Heart right ventricle (tissue), 16 donors: Measurements from ENCODE around the gene ARPP21. TPM values are rescaled to one million over a fixed set of nuclear protein-coding genes. Genes with fewer than 3 reads are reported as not detected.

Experiments used
- ATAC-seq, 8 donors: fragments of 200-7000 bp; cut with Tn5 transposase; one replicate each; pipeline ENCODE4 v1.9.1; 2020; ENCODE audit warnings: mild to moderate bottlenecking in 8 of 8, moderate library complexity in 8 of 8, moderate number of reproducible peaks in 1 of 8
- DNase-seq, 2 donors: peaks; one replicate each; pipeline ENCODE4 v3.0.0-alpha.2; 2020
- H3K27ac ChIP-seq, 10 donors: fragments of 200-600 bp; sonication (generic) in 2 of 10; one replicate each; pipeline versions ENCODE4 v1.5.0 to v1.8.0; 2020 to 2022; ENCODE audit warnings: mild to moderate bottlenecking in 3 of 10
- H3K27me3 ChIP-seq, 7 donors: fragments of 200-600 bp; one replicate each; pipeline ENCODE4 v1.8.0; 2021 to 2022; ENCODE audit warnings: mild to moderate bottlenecking in 2 of 7
- H3K36me3 ChIP-seq, 9 donors: fragments of 200-600 bp; sonication (generic) in 1 of 9; one replicate each; pipeline versions ENCODE4 v1.5.0 to v1.8.0; 2020 to 2022; ENCODE audit warnings: mild to moderate bottlenecking in 2 of 9
- H3K4me1 ChIP-seq, 9 donors: fragments of 200-600 bp; sonication (generic) in 1 of 9; one replicate each; pipeline versions ENCODE4 v1.5.0 to v1.8.0; 2020 to 2022; ENCODE audit warnings: mild to moderate bottlenecking in 4 of 9
- H3K4me3 ChIP-seq, 10 donors: fragments of 200-600 bp; sonication (generic) in 2 of 10; one replicate each; pipeline versions ENCODE4 v1.5.0 to v1.8.0; 2020 to 2022; ENCODE audit warnings: mild to moderate bottlenecking in 7 of 10, moderate library complexity in 2 of 10
- H3K9me3 ChIP-seq, 11 donors: fragments of 200-600 bp in 10 of 11; sonication (generic) in 2 of 11; one replicate each; pipeline versions ENCODE4 v1.5.0 to v1.8.0; 2013 to 2022; ENCODE audit warnings: mild to moderate bottlenecking in 2 of 11, control low read depth in 1 of 11, moderate library complexity in 1 of 11
- CTCF ChIP-seq, 9 donors: fragments of 200-600 bp; sonication (generic) in 2 of 9; IDR thresholded peaks; one replicate each; pipeline versions ENCODE4 v1.5.0 to v1.8.0; 2021 to 2022; ENCODE audit warnings: antibody characterized with exemption in 9 of 9, mild to moderate bottlenecking in 5 of 9, moderate library complexity in 1 of 9
- WGBS, 2 donors: extraction: QIAGEN DNeasy Blood & Tissue Kit; methylation state at CpG; one replicate each; pipeline ENCODE4 v1.1.7; 2013; ENCODE audit warnings: inconsistent platforms in 1 of 2; 5-methylcytosine and 5-hydroxymethylcytosine counted together
- intact Hi-C, 10 donors: fragments of 100-400 bp; cut with DNase I; formaldehyde crosslinking; loops; one replicate each; pipeline versions ENCODE4 v1.11.1 to v1.14.2; 2022
- polyA plus RNA-seq, 2 donors: library from polyadenylated mRNA; stranded (reverse); fragments of 200-250 nt; gene quantifications; one replicate each; pipeline ENCODE4 v1.2.3, GENCODE V29; 2013
- total RNA-seq, 10 donors: library from RNA; stranded (reverse); fragmentation: NEBNext Ultra II Directional in 3 of 10; extraction: Animal tissue kit (Norgen Biotek cat#: 25700) in 3 of 10; gene quantifications; one replicate each; pipeline versions ENCODE4 v1.2.1 to v1.2.4, GENCODE V29; 2021 to 2023
- donor health status: Arrhythmogenic right ventricular cardiomyopathy.
- donor health status: ischemic (EF 13 %, LVEDD 7.1; RV severe dilation, severe dysfunction).
- donor health status: healthy with polysubstance abuse.
- donor health status: DM: no; HTN: yes; CAD: no.
- donor health status: DM: no; HTN: no; CAD: no.
- donor health status: ischemic (EF 25% LVEDD 6.9; RV normal size, moderate dysfunction).
- donor health status: ischemic (EF 25% LVEDD 5.7; RV mildly dilated, moderate dysfunction).
- donor health status: healthy.
- donor health status: DM: yes; HTN: yes; CAD: no.
- donor health status: Ischemic cardiomyopathy.
- donor health status: ischemic (EF 35%, LVEDD 5.7; RV mildly dilated, moderate dysfunction).
- donor health status: nonischemic (EF 11% LVEDD 7.7; RV severe dilation, severe dysfunction).
- donor health status: DM: yes; HTN: yes; CAD: no.
- donor health status: PGD.
- donor health status: ischemic (EF 29% LVEDD 5.4; RV normal size, mild dysfunction).
- donor health status: nonischemic (EF 23%, LVEDD 6.1; RV moderate dilation, normal function).

Gene ARPP21
- total and polyA plus RNA-seq, 12 donors = 0.06 TPM; not detected in 11

- Histone ChIP-seq H3K4me3 (no peak overlapping the region), H3K27ac (no peak overlapping the region), H3K27me3 (peaks cover 0 to 6% (median 0%) of the 10 kb centered on the region in 7 donors), H3K4me1 (no peaks in the 10 kb centered on the region), H3K9me3 (no peaks in the 10 kb centered on the region), H3K36me3 (no peaks in the 10 kb centered on the region)
- no peak for DNase-seq
- no peak for TF ChIP-seq CTCF (IDR thresholded peaks at IDR 0.05)
- WGBS, 2 donors = 65 to 76% methylated on average over 1 of the region's 1 CpG
- intact Hi-C loops = no loop called here
- ATAC-seq = no peak
Observed at GRCh38 chr3:35675206-35675605, 35.9 kb downstream of the ARPP21 start.

GRCh38 chr3:35675621-35676020 lies 36.3 kb downstream of the ARPP21 start:
- no peak overlapping the region for H3K27ac ChIP-seq
- no peak for DNase-seq
- H3K27me3 ChIP-seq = peaks cover 0 to 6% (median 0%) of the 10 kb centered on the region in 7 donors
- H3K4me1 ChIP-seq = no peaks in the 10 kb centered on the region
- H3K4me3 ChIP-seq = no peak overlapping the region
- no peak for TF ChIP-seq CTCF (IDR thresholded peaks at IDR 0.05)
- no peak for ATAC-seq
- intact Hi-C loops = no loop called here
- H3K36me3 ChIP-seq = no peaks in the 10 kb centered on the region
- 91 to 94% methylated on average over 1 of the region's 1 CpG for WGBS, 2 donors
- H3K9me3 ChIP-seq = no peaks in the 10 kb centered on the region

GRCh38 chr3:35677797-35678196 lies 38.5 kb downstream of the ARPP21 start:
- H3K27ac ChIP-seq = no peak overlapping the region
- TF ChIP-seq CTCF (IDR thresholded peaks at IDR 0.05) = no peak
- H3K9me3 ChIP-seq = no peaks in the 10 kb centered on the region
- H3K36me3 ChIP-seq = no peaks in the 10 kb centered on the region
- no peak for DNase-seq
- no peak overlapping the region for H3K4me3 ChIP-seq
- intact Hi-C loops = no loop called here
- no peaks in the 10 kb centered on the region for H3K4me1 ChIP-seq
- no peak for ATAC-seq
- 62 to 65% methylated on average over 5 of the region's 5 CpGs for WGBS, 2 donors
- peaks cover 0 to 20% (median 4%) of the 10 kb centered on the region in 7 donors for H3K27me3 ChIP-seq

GRCh38 chr3:35678643-35679161 lies 39.4 kb downstream of the ARPP21 start:
- peaks cover 0 to 24% (median 6%) of the 10 kb centered on the region in 7 donors for H3K27me3 ChIP-seq
- ATAC-seq (no peak), DNase-seq (no peak)
- TF ChIP-seq CTCF (IDR thresholded peaks at IDR 0.05) = no peak
- intact Hi-C loops = no loop called here
- 84 to 96% methylated on average over 7 of the region's 7 CpGs for WGBS, 2 donors
- no peaks in the 10 kb centered on the region for H3K4me1 ChIP-seq
- no peak overlapping the region for H3K4me3 ChIP-seq
- no peaks in the 10 kb centered on the region for H3K9me3 ChIP-seq
- no peak overlapping the region for H3K27ac ChIP-seq
- H3K36me3 ChIP-seq = no peaks in the 10 kb centered on the region
